Mesenteric fat pad (tissue), 1 donor: ENCODE measurements around the gene CAMK2G. TPM values are rescaled to one million over a fixed set of nuclear protein-coding genes. Genes with fewer than 3 reads are reported as not detected.
"Not testable (repeated sequence)": the region's sequence is repeated elsewhere in the genome, so short reads cannot be mapped to it uniquely, and the experiment has no call there.

Experiments used
- DNase-seq: peaks from one replicate; pipeline ENCODE4 v3.0.0-alpha.2; 2020; ENCODE audit warnings: low spot score
- total RNA-seq: library from RNA; stranded (reverse); fragmentation: NEBNext Ultra II Directional; extraction: Animal tissue kit (Norgen Biotek cat#: 25700); gene quantifications from one replicate; pipeline ENCODE4 v1.2.1, GENCODE V29; 2021
- donor health status: DM: yes; HTN: yes; CAD: no.

The CAMK2G gene
- total RNA-seq, 1 donor from 2014 or later, result 24.2 TPM

GRCh38 chr10:73842349-73842748 lies 32.0 kb downstream of the CAMK2G start:
- no peak for DNase-seq

GRCh38 chr10:73841526-73842285 lies 32.6 kb downstream of the CAMK2G start:
- DNase-seq, result no peak

- DNase-seq, result no peak
Measured at GRCh38 chr10:73841061-73841421, 33.3 kb downstream of the CAMK2G start.

GRCh38 chr10:73840403-73841060 lies 33.8 kb downstream of the CAMK2G start:
- DNase-seq, result no peak

- DNase-seq, result no peak
Measured at GRCh38 chr10:73840056-73840402, 34.3 kb downstream of the CAMK2G start.

- no peak for DNase-seq
Measured at GRCh38 chr10:73839276-73839966, 34.9 kb downstream of the CAMK2G start.

- no peak for DNase-seq
Measured at GRCh38 chr10:73838827-73839226, 35.5 kb downstream of the CAMK2G start.

GRCh38 chr10:73838008-73838567 lies 36.3 kb downstream of the CAMK2G start:
- no peak for DNase-seq

- no peak for DNase-seq
Measured at GRCh38 chr10:73837072-73837471, 37.3 kb downstream of the CAMK2G start.

GRCh38 chr10:73836427-73836980 lies 37.9 kb downstream of the CAMK2G start:
- DNase-seq, result no peak

- not testable (repeated sequence) for DNase-seq
Measured at GRCh38 chr10:73829090-73829489, 45.3 kb downstream of the CAMK2G start.

- DNase-seq, result no peak
Measured at GRCh38 chr10:73828161-73828560, 46.2 kb downstream of the CAMK2G start.

GRCh38 chr10:73827346-73828089 lies 46.8 kb downstream of the CAMK2G start:
- no peak for DNase-seq

- DNase-seq, result no peak
Measured at GRCh38 chr10:73824146-73824725, 50.1 kb downstream of the CAMK2G start.

- DNase-seq, result no peak
Measured at GRCh38 chr10:73823391-73823790, 51.0 kb downstream of the CAMK2G start.

GRCh38 chr10:73819513-73820093 lies 54.8 kb downstream of the CAMK2G start:
- DNase-seq, result no peak

- no peak for DNase-seq
Measured at GRCh38 chr10:73819081-73819480, 55.3 kb downstream of the CAMK2G start.

- no peak for DNase-seq
Measured at GRCh38 chr10:73818402-73818801, 56.0 kb downstream of the CAMK2G start.

GRCh38 chr10:73817826-73818225 lies 56.5 kb downstream of the CAMK2G start:
- no peak for DNase-seq
